HG02610 (cell line): Measurements from ENCODE around the gene MGST1.
"Not testable (repeated sequence)": the region's sequence is repeated elsewhere in the genome, so short reads cannot be mapped to it uniquely, and the experiment has no call there.

ENCODE experiments used
- ATAC-seq: cut with Tn5 transposase; IDR thresholded peaks from one replicate; pipeline ENCODE4 v1.9.1; 2021; ENCODE audit warnings: mild to moderate bottlenecking, moderate library complexity; ENCODE audit not compliant: unreplicated experiment

The MGST1 gene

DNA sequence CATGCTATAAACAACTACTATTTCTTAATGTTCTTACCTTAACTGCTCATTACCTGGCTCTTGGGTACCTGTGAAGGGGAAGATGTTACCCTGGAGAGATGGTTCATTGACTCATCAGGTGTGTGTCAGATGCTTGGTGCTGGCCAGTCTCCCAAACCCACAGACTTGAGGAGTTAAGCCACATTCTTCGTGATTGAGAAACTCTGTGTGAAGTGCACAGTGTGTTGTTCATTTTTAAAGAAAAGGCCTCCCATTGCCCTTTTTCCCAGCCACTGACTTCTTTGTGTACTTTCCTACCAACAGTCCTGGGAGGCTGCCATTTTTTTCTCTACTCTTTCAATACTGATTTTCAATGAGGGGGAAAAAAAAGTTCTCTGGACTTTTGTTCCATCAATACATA lies 3.2 kb downstream of the MGST1 start:
- no peak for ATAC-seq

GRCh38 chr12:16352481-16352880 lies 5.0 kb downstream of the MGST1 start:
- ATAC-seq: no peak

GRCh38 chr12:16358878-16359277 lies 11.4 kb downstream of the MGST1 start:
- no peak for ATAC-seq

- ATAC-seq: no peak
Measured at GRCh38 chr12:16359512-16360491, 12.4 kb downstream of the MGST1 start.

- no peak for ATAC-seq
Measured at GRCh38 chr12:16361142-16361783, 13.8 kb downstream of the MGST1 start.

GRCh38 chr12:16362550-16362949 lies 15.1 kb downstream of the MGST1 start:
- ATAC-seq: no peak

GRCh38 chr12:16369156-16369555 lies 21.7 kb downstream of the MGST1 start:
- no peak for ATAC-seq

DNA sequence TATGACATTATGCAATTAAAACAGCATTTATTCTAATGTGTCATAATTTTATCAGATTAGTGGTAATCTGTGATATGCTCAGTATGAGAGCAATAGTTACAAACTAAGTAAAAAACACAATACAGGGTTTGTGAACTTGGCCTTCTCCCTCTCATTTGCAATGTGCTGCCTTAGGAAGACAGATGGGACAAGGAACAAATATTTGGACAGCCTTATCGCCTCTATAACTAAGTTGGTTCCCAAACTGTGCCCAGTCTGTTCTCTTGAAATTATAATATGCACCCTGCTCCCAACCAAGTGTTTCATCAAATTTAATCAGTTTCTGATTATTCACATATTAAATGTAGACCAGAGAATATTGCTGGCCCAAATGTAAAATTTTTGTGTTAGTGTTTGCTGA lies 22.7 kb downstream of the MGST1 start:
- no peak for ATAC-seq

DNA sequence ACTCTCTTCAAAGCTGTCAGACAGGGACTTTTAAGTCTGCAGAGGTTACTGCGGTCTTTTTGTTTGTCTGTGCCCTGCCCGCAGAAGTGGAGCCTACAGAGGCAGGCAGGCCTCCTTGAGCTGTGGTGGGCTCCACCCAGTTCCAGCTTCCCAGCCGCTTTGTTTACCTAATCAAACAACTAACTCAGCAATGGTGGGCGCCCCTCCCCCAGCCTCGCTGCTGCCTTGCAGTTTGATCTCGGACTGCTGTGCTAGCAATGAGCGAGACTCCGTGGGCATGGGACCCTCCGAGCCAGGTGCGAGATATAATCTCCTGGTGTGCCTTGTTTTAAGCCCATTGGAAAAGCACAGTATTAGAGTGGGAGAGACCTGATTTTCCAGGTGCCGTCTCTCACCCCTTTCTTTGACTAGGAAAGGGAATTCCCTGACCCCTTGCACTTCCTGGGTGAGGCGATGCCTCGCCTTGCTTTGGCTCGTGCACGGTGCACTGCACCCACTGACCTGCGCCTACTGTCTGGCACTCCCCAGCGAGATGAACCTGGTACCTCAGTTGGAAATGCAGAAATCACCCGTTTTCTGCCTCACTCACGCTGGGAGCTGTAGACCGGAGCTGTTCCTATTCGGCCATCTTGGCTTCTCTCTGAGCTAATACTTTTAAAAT lies 35.3 kb downstream of the MGST1 start:
- not testable (repeated sequence) for ATAC-seq

- no peak for ATAC-seq
Measured at GRCh38 chr12:16384732-16385131, 37.3 kb downstream of the MGST1 start.

DNA sequence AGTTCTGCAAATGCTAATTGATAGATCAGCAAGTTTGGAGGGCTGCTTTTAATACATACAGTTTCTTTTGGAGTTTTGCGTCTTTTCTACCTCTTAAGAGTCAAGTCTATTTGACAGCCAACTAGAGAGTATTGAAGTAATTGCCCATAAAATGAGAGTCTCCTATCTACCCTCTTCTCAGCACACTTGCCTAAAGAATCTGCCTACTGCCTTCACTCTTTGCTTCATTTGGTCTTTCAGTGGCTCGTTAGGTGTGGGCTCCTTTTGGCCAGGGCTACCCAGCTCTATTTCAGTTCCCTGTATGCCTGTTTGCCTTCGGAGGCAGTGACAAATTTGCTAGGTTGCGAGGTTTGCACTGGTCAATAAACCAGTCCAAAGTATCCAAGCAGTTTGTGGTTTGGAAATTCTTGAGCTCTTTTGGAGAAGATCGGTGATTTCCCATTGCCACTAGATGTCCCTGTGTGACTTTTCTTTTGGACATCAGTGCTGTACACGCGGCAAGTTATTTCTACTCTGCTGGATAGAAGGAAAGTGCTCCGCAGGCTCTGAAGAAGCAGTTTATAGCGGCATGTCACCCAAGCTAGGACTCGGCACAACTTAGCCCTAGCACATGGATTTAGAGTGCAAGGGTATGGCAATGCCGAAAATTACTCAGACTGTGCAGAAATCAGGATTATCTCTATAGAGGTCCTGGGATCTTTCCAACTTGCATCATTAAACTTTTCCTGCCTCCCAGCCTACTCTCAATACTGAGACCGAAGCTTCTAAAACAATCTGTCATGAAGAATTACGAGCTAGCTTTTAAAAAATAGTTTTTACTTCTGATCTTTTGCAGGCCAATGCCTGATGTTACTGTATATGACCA lies 38.6 kb downstream of the MGST1 start:
- ATAC-seq: no peak

GRCh38 chr12:16387919-16388318 lies 40.5 kb downstream of the MGST1 start:
- ATAC-seq: no peak

GRCh38 chr12:16389594-16389993 lies 42.1 kb downstream of the MGST1 start:
- ATAC-seq: no peak

GRCh38 chr12:16392846-16393535 lies 45.5 kb downstream of the MGST1 start:
- ATAC-seq: no peak

- ATAC-seq: no peak
Measured at GRCh38 chr12:16399101-16399500, 51.7 kb downstream of the MGST1 start.

- ATAC-seq: not testable (repeated sequence)
Measured at GRCh38 chr12:16401835-16402234, 54.4 kb downstream of the MGST1 start.

DNA sequence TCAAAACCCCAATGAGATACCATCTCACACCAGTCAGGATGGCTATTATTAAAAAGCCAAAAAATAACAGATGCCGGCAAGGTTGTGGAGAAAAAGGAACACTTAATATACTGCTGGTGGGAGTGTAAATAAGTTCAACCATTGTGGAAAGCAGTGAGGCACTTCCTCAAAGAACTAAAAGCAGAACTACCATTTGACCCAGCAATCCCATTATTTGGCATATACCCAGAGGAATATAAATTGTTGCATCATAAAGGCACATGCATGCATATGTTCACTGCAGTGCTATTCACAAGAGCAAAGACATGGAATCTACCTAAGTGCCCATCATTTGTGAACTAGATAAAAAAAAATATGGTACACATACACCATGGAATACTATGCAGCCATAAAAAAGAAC lies 59.9 kb downstream of the MGST1 start:
- ATAC-seq: no peak
